HG02885 (cell line): Measurements from ENCODE around the gene ADORA1.

ENCODE experiments used
- ATAC-seq: cut with Tn5 transposase; IDR thresholded peaks from one replicate; pipeline ENCODE4 v1.9.1; 2021; ENCODE audit warnings: mild to moderate bottlenecking; ENCODE audit not compliant: unreplicated experiment, poor library complexity

The ADORA1 gene

GRCh38 chr1:203169770-203170520 is 42.4 kb downstream of the ADORA1 start:
- no peak for ATAC-seq

- no peak for ATAC-seq
Observed at GRCh38 chr1:203170625-203171330, 43.3 kb downstream of the ADORA1 start.

- no peak for ATAC-seq
Observed at GRCh38 chr1:203171341-203172183, 44.0 kb downstream of the ADORA1 start.

- ATAC-seq = no peak
Observed at GRCh38 chr1:203172184-203173010, 44.9 kb downstream of the ADORA1 start.

- peak; percentile 5 for ATAC-seq
Observed at GRCh38 chr1:203173011-203173555, 45.6 kb downstream of the ADORA1 start.

GRCh38 chr1:203173566-203173965 is 46.0 kb downstream of the ADORA1 start:
- peak; percentile 83 for ATAC-seq

GRCh38 chr1:203174324-203174985 is 46.9 kb downstream of the ADORA1 start:
- ATAC-seq = no peak

GRCh38 chr1:203175237-203175826 is 47.8 kb downstream of the ADORA1 start, which contains the start of gene MYBPH:
MYBPH (minus strand) TSS chr1:203175826; CDS start chr1:203175755, 71 bp downstream.
- no peak for ATAC-seq

- ATAC-seq = no peak
Observed at GRCh38 chr1:203175827-203176241, 48.3 kb downstream of the ADORA1 start.

- no peak for ATAC-seq
Observed at GRCh38 chr1:203176273-203177035, 48.9 kb downstream of the ADORA1 start.

- ATAC-seq = no peak
Observed at GRCh38 chr1:203177036-203177405, 49.5 kb downstream of the ADORA1 start.

- ATAC-seq = no peak
Observed at GRCh38 chr1:203177470-203178039, 50.0 kb downstream of the ADORA1 start.

GRCh38 chr1:203178083-203178482 is 50.6 kb downstream of the ADORA1 start:
- ATAC-seq = no peak

GRCh38 chr1:203178821-203179666 is 51.5 kb downstream of the ADORA1 start:
- ATAC-seq = no peak

- ATAC-seq = no peak
Observed at GRCh38 chr1:203179667-203180005, 52.1 kb downstream of the ADORA1 start.

GRCh38 chr1:203180611-203181330 is 53.2 kb downstream of the ADORA1 start:
- no peak for ATAC-seq
